KOPT-K1 (cell line): Measurements from ENCODE around the gene PLA2R1.

Experiments used
- H3K27ac ChIP-seq: fragments of 200-600 bp; sonication (generic); 2 replicates; pipeline ENCODE4 v1.5.1; 2016; ENCODE audit warnings: antibody characterized with exemption, mild to moderate bottlenecking, low read depth, low read length; ENCODE audit not compliant: poor library complexity, severe bottlenecking
- H3K36me3 ChIP-seq: fragments of 200-600 bp; sonication (generic); 2 replicates; pipeline ENCODE4 v1.5.1; 2017; ENCODE audit warnings: antibody characterized with exemption, mild to moderate bottlenecking, low read length, moderate library complexity; ENCODE audit not compliant: insufficient read depth
- H3K9me3 ChIP-seq: fragments of 200-600 bp; sonication (generic); 2 replicates; pipeline ENCODE4 v1.5.1; 2017; ENCODE audit warnings: antibody characterized with exemption, low read length, mild to moderate bottlenecking; ENCODE audit not compliant: insufficient read depth, poor library complexity, severe bottlenecking

PLA2R1 gene

GRCh38 chr2:159897081-159897480, 165.3 kb downstream of the PLA2R1 start:
- H3K27ac ChIP-seq, result no peak overlapping the region

GRCh38 chr2:159895258-159896065, 167.0 kb downstream of the PLA2R1 start:
- Histone ChIP-seq H3K36me3 (peaks cover 29% of the 10 kb centered on the region; the same call in 1 of the 2 replicates), H3K9me3 (no peaks in the 10 kb centered on the region), H3K27ac (no peak overlapping the region)

More at GRCh38 chr2:159897081-159897480, 165.3 kb downstream of the PLA2R1 start:
- H3K36me3 ChIP-seq, result peaks cover 30% of the 10 kb centered on the region
- no peaks in the 10 kb centered on the region for H3K9me3 ChIP-seq

- Histone ChIP-seq H3K36me3 (peaks cover 24% of the 10 kb centered on the region; the same call in 1 of the 2 replicates), H3K27ac (no peak overlapping the region), H3K9me3 (no peaks in the 10 kb centered on the region)
Observed at GRCh38 chr2:159894145-159894838, 168.1 kb downstream of the PLA2R1 start.

- Histone ChIP-seq H3K27ac (no peak overlapping the region), H3K36me3 (peaks cover 14% of the 10 kb centered on the region), H3K9me3 (no peaks in the 10 kb centered on the region)
Observed at GRCh38 chr2:159892990-159893810, 169.2 kb downstream of the PLA2R1 start.

- H3K27ac ChIP-seq, result no peak overlapping the region
- peaks cover 20% of the 10 kb centered on the region for H3K36me3 ChIP-seq
- H3K9me3 ChIP-seq, result no peaks in the 10 kb centered on the region
Observed at GRCh38 chr2:159891917-159892730, 170.3 kb downstream of the PLA2R1 start.

- H3K27ac ChIP-seq, result no peak overlapping the region
- H3K9me3 ChIP-seq, result no peaks in the 10 kb centered on the region
- peaks cover 20% of the 10 kb centered on the region for H3K36me3 ChIP-seq
Observed at GRCh38 chr2:159891267-159891588, 171.2 kb downstream of the PLA2R1 start.

GRCh38 chr2:159890551-159891266, 171.7 kb downstream of the PLA2R1 start:
- H3K27ac ChIP-seq, result no peak overlapping the region
- peaks cover 25% of the 10 kb centered on the region for H3K36me3 ChIP-seq
- no peaks in the 10 kb centered on the region for H3K9me3 ChIP-seq

- H3K9me3 ChIP-seq, result no peaks in the 10 kb centered on the region
- peaks cover 69% of the 10 kb centered on the region for H3K36me3 ChIP-seq
- no peak overlapping the region for H3K27ac ChIP-seq
Observed at GRCh38 chr2:159882130-159882745, 180.2 kb downstream of the PLA2R1 start.
